ENCODE results near the gene RGP1.
A peak's percentile ranks its signal among the peaks of the same experiment; 100 is the strongest.

Gene RGP1

DNA sequence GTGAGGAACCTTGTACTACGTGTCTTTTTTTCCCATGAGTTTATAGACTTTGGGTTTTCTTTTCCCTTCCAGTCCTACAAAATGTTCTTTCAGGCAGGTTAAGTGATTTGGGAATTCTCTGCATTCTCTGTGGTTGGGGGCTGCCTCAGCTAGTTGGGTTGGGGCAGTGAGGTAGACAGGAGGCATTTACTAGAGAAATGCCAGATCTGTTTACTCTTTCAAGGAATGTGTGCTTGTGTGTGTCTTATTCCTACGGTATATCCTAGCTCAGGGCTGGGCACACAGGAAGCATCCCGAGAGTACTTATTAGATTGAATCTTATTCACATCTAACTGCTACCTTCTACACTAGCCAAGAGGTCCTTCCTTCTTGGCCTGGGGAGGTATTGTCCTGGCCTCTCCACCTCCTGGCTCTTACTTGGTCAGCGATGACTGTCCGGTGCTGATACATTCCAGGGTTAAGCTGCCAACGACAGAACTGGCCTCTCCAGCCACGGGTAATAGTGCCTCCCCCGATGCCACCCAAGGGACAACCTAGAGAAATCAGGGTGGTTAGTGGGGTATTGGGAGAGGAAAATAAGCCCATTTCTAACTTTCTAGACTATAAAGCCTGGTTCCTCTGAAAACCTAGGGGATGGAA lies 5.1 kb upstream of the RGP1 start:
- no peak for ATAC-seq

DNA sequence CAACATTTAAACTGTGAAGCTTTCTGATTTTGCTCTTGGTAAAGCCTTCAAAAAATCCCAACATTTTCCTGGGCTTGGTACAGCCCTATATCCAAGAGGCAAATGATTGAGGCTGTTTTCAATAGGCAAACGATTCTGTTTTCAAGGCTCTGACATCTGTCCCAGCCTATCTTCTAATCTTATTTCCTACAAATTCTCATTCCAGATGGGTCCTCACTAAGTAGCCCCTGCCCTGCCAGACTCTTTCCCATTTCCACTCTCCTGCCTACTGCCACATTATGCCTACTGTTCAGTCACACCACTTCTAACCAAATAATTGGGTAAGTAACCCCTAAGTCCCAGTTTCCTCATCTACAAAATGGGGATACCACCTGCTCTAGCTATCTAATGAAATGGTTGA lies 3.5 kb upstream of the RGP1 start:
- DNase-seq (no peak), ATAC-seq (no peak)

More for the DNA sequence above, 5.1 kb upstream of the RGP1 start:
- no peak for DNase-seq

DNA sequence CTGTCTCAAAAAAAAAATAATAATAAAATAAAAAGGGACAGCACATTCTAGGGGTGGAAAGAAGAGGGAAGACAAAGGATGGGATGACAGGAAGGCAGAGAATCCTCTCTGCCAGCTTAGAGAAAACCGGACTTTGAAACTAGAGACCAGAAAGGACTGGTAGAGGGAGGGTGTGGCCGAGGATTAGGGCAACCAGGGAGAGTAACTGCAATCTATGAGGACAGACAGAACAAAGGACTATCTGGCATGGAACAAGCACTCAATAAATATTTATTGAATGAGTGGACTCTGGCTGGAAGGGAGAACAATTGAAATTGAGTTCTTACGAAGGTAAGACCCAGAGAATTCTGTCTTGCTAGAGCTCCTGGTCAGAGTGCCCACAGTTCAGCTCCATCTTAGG lies 2.5 kb upstream of the RGP1 start:
- no peak for DNase-seq
- no peak for ATAC-seq

DNA sequence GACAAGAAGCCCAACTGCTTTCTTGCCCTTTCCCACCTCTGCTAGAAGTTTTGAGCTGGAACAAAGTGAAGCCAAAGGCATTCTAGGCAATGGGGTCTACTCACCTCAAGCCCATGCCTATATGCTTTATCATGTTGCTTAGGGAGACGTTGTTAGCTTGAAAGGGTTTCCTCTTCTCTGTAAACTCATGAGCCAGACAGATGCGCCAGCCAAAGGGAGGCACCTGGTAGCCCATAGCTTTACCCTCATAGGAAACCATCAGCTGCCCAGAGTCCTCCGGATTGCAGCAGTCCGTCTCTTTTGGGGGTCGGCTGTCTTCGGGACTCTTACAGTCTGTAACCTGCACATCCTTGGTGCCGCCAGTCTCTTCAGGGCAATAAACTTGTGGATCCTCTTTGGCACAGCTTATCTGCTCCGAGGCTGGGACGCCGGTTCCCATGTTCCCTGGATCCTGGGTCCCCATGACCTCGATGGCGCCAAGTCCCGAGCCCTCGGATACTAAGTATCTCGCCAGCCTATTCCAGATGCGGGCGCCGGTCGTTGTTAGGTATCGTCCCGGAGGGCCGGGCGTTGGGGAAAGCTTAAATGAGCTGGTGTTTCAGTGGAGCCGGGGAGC lies 737 bp upstream of the RGP1 start:
- ATAC-seq (peak; percentile 1), DNase-seq (no peak)

DNA sequence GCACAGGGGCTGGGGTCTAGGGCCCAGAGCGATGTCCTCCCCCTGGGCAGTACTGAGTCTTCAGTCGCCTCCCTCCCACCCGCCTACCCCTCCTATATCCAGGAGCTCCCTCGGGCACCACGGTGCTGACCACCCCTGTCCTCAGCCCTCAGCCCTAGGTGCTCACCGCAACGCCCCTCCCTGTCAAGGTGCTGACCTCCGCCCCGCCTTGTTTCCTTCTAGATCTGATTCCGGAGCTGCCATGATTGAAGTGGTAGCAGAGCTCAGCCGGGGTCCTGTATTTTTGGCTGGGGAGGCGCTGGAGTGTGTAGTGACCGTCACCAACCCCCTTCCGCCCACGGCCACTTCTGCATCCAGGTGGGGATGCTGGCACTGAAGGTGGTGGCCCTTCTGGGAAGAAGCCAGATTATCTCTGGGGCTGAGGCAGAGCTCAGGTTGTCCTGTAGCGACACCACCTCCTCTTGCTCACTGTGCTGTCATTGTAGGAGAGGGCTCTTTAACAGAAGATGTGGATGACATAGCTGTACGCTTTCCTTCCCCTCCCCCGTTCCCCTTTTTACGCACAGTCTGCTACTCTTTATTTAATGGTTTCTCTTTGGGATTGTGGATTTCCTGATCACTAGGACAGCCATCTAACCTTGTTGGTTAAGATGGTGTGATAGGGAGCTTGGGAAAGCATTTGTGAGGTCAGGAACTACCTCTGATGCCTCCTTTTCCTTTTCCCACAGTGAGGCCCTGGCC lies 598 bp downstream of the RGP1 start:
- peak; percentile 54 for DNase-seq
- ATAC-seq: peak; percentile 42

DNA sequence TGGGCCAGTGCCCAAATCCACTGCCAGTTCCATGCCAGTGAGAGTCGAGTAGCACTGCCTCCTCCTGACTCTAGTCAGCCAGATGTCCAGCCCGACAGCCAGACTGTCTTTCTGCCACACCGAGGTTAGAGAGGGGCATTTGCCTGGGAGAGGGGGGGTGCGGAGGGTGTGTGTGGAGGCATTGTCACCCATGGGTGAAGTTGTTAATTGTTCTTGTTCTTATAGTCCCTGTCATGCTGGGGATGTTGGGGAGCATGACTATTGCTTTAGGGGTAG lies 1.1 kb downstream of the RGP1 start:
- DNase-seq: no peak
- ATAC-seq: no peak

DNA sequence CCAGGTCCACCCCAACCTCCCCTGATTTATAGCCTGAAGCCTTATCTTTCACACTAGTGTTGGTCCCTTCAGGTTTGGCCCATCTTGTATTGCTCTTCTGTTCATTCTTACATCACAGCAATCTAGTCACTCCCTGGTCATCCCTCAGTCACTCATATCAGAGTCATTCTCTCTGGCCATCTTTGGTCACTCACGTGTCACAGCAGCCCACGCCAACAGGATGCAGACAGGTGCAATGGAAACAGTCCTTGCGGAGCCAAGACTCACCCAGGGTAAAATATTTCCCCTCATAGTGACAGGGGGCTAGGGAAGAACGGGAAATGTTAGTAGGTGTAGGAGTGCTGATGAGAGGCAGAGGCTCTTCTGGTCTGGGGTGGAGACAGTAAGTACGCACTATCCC lies 4.4 kb downstream of the RGP1 start:
- ATAC-seq: no peak

DNA sequence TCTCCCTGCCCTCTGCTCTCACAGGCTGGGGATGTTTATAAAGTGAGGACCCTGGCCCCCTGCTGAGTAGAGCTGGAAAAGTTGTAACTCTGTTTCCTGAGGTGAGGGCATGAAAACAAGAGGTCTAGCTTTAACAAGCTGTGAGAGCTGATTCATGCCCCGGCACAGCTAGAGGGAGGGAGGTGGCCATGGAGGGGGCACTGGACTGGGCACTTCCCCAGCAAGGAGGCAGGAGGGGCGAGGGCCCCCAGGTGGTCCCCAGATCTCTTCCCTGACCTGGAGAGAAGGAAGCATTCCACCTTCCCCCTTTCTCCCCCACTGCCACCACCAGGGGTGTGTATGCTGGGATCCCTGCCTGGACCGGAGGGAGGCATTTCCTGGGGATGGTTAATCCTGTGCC lies 5.2 kb downstream of the RGP1 start, which contains the start of gene MSMP:
TSS of gene MSMP (minus strand) at position 13 of the 400 bp plus-strand sequence. CDS start 147 bp downstream, outside the sequence.
- DNase-seq (no peak), ATAC-seq (no peak)

More for the DNA sequence above, 4.4 kb downstream of the RGP1 start:
- no peak for DNase-seq

DNA sequence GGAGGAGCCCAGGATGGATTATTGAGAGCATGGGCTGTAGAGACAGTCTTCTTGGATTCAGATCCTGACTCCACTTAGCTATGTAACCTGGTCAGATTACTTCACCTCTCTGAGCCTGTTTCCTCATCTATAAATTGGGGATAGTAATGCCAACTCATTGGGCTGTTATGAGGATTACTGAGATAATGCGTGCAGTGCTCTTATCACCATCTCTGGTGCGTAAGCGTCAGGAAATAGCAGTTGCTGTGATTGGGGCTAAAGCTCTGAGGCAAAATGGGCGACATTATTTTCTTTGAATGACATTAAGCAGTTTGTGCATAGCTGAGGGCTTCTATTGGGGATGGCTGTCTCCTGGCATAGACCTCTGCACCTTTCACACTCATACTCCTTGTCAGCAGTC lies 6.0 kb downstream of the RGP1 start:
- DNase-seq (no peak), ATAC-seq (no peak)

DNA sequence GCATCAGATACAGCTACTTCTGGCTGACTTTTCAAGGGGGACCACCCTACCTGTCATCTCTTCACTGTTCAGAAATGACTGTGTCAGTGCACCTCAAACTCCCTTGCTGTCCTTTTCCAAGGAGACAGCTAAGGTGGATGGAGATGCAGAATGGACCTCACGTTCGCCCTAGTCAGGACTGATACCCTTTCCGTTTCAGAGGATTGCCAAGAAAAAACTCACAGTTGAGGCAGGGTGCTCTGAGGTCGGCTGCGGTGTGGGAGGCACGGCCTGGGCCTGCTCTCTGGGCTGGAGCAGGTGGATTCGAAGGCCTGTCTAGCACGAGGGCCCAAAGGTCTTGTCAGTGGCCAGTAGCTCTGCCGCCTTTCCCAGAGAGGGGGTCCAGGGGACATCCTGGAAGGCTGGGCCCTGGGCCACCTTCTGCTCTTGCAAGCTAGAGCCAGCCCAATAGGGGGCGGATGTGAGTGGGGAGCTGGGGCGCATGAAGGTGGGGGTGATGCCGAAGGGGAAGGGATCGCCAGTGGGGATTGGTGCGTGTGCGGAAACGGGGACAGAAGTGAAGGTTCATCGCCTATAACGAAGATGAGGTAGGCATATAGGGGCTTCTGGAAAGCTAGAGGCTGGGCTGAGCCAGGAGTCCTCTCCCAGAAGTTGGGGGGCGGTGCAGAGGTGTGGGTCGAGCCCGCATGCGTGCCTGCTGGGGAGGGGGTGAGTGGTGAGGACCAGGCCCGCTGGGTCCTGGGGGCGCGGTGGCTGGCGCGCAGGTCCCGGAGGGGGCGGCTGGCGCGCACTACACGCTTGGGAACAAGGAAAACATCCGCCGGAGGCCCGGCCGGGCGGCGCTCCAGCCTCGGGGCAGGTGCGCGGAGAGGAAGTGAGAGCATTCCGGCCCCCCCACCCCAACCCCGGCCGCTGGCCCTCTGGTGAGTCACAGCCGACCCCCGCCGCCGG lies 7.5 kb downstream of the RGP1 start:
- DNase-seq: peak; percentile 88
- ATAC-seq: peak; percentile 86

DNA sequence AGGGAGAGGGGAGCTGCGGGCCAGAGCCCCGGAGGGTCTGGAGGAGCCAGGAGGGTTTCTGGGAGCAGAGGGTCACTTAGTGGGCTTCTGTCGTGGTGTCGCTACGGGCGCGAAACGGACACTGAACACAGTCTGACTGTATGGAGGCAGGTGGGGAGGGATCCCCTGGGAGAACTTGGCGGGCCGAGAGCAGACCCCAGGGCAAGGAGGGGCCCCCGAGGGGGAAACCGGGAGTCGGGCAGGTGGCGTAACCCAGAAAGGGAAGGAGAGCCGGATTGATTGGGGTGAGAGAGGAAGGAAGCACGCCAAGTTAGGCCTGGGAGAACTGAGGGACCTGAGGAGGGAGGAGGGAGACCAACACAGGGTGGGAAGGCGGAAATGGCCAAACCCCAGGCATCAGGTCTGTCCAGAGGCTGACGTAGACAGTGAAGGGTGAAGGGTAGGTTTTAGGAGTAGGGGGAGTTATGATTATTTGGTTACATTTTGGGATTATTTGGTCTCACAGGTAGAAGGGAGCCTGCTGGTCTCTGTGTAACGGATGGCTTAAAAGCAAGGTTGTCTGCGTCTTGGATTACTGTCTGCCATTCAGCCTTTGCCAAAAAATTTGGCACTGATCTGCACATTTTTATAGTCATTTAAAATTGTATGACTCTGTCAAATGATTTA lies 8.3 kb downstream of the RGP1 start:
- ATAC-seq (peak; percentile 38), DNase-seq (peak; percentile 46)

DNA sequence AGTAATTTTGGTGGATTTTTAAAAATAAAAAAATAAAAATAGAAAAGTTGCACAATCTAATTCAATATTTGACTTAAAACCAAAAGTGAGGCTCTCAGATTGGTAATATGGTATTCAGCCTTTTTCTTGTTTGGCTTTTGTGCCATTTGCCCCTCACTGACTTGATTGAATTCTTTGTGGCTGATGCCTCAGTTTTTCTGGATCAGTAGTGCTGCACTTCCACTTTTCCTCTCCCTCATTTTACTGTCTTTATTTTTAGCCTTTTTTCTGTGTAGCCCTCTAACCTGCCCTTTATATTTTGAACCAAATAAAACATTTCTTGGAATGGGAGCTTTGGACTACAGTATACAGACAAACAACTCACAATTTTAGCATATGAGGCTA lies 8.8 kb downstream of the RGP1 start:
- no peak for ATAC-seq
- DNase-seq: no peak

DNA sequence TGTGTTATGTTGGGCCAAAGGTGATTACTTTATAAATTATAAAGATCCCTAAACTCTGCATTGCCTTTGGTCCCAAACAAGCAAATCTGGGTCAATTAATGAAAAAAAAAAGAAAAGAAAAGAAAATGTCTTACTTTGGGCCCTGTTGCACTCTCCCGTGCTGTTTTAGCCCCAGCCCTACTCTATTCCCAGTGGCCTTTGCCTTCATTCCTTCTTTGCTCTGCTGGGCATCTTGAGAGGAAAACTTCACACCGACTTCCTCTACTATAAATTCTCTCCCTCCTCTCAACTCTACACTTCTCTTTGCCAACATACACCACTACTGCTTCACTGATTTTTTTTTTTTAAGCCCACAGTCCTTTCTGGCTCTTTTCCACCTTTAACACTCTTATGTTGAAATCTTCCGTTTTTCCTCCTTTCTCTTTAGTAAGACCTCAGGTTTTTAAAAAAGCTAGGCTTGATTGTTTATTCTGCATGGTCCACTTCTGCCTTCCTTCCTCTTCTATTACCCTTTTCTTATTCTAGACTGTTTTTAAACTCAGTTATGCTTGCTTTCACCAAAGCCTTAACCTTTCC lies 9.5 kb downstream of the RGP1 start:
- DNase-seq (no peak), ATAC-seq (no peak)

DNA sequence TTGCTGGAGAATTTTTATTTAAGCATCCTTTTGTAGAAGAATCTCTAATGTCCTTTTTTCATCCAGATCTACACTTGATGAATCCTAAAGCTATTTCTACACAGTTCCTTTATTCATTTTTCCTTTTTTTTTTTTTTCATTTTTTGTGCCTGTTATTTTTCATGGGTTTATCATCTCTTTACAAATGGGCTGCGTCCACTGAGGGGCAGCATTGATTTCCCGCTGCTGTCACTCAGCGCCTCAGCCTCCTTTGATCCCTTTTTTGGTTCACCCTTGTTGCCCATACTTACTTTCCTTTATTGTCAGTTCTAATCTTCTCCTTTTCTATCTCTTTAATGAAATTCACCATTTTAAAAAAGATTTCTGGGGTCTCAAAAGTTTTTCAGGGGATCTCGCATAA lies 10.7 kb downstream of the RGP1 start:
- DNase-seq: no peak
- ATAC-seq: no peak

DNA sequence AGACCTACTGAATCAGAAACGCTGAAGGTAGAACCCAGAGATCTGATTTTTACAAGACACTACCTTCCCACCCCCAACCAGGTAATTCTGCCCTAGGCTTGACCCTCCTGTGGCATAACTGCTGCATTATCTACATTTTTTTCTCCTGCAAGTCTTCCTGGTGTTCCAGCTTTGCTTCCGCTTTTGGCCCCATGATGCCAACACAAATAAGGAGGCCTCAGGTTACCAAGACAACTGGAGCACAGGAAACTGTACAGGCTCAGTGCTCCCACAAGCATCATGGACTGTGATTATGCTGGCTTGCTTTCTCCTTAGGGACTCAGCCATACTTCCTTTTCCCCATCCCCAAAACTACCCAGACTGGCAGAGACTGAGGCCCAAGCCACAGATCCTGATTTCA lies 11.6 kb downstream of the RGP1 start:
- no peak for ATAC-seq

DNA sequence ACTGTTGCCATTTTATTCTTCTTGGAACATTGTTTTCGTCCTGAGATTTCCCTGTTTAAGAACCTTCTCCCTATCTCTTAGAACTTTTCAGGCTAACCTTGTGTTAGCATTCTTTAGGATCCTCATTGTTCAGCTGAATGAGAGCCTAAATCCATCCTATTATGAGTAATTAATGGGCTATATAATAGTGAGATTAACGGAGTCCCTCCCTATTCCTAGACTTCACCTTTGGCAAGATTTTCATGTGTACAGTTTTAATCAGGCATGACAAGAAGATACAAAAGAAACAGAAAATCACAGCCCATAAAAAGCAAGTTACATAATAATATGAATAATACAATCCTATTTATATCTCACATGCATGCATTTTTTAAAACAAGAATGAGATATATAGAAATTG lies 14.1 kb downstream of the RGP1 start:
- no peak for DNase-seq
- ATAC-seq: no peak

More for the DNA sequence above, 11.6 kb downstream of the RGP1 start:
- DNase-seq: no peak

DNA sequence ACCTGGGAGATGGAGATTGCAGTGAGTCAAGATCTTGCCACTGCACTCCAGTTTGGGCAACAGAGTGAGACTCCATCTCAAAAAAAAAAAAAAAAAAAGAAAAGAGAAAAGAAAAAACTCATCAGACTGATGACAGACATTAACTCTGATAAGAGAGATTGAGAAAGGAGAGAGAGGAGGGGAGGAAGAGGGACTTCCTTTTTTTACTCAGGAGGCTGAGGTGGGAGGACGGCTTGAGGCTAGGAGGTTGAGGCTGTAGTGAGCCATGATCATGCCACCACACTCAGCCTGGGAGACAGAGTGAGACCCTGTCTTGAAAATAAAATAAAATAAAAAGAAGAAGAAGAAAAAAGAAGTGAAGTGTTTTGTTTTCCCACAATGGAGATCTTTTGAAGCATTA lies 14.7 kb downstream of the RGP1 start:
- no peak for ATAC-seq
- no peak for DNase-seq

DNA sequence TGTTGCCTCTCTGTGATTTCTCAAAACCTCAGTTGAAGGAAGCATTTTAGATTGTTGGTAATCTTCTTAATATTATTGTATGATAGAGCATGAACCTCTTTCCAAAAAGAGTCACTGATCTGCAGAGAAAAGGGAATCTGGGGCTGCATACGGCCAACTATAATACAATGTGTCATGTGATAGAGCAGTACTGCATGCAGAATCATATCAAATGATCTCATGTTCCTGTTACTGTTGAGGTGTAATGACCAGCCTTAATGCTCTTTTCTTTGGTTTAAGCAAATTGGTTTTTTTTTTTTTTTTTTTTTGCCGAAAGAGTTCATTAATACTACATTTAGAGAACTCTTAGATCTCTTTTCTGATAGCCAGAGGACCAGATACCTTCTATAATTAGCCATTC lies 17.9 kb downstream of the RGP1 start:
- ATAC-seq: no peak
- no peak for DNase-seq

DNA sequence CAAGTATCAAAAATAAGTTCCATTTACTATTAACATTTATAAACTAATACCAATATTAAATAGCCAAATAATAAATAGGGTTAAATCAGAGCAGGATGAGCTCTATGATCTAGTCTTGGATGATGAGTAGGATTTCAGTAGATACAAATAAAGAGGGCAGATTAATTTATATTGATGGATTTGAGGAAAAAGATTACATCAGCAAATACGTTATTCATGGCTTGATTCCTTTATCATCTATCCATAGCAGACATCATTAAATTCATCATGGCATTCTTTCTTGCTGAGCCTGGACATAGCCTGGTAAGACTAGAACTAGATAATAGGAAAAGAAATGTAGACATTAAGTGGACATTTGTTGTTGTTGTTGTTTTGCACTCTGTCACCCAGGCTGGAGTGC lies 18.4 kb downstream of the RGP1 start:
- ATAC-seq: no peak
- no peak for DNase-seq

DNA sequence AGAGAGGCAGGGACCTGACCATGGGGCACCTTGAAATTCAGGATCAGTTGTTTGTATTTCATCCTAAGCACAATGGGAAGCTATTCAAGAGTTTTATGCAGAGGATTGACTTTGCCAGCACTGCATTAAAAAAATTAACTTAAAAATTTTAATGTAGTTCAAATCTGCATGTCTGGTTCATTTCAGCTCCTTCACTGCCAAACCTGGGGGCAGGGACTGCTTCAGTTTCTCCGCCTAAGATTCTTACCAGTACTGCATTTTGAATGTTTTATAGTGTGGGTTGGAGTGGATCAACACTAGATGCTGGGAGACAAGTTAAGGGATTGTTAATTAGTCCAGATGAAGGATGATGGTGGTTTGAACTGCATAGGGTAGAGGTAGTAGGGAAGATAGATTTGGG lies 20.7 kb downstream of the RGP1 start:
- no peak for ATAC-seq
- DNase-seq: no peak

DNA sequence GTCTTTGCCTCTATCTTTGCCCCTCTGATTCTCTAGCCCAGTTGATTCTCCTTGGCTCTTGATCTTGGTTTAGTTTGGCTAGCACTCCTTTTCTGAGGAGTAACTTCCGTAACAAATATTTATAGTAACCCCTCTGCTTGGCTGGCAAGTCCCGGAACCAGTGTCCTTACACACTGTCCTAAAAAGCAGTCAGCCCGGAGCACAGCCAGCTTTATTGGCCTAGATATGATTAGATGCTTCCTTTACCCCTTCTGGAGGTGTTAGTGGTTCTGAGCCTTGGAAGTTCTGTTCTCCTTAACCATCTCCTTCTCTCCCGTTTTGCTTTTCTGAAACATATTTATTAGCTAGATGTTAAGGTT lies 22.0 kb downstream of the RGP1 start:
- DNase-seq (no peak), ATAC-seq (no peak)

DNA sequence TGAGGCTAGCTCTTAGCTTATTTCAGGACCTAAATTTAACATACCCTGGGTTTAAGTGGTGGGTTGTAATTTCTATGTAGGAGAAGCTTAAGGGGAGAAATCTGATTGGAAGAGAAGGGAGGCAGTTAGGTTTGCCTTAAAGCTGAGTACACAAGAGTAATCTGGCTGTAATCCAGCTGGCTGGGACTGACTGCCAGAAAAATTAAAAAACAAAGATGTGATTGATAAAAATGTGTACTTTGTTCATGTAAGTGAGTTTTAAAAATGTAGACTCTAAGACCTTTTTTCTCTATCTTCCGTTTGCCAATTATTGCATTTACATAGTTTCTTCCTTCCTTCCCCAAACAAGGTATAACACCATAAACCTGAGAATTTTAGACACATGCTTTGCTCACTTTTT lies 22.4 kb downstream of the RGP1 start:
- no peak for ATAC-seq
- DNase-seq: no peak

Data from stimulated activated naive CD8-positive, alpha-beta T cell treated with anti-CD3 and anti-CD28 coated beads, Interleukin-15, Interleukin-2, amounts not matched to agents 100 U/mL and 50 U/mL, for 24 hours (primary cell).